ENCODE measurements around the gene PIGZ. TPM values are rescaled to one million over a fixed set of nuclear protein-coding genes. Genes with fewer than 3 reads are reported as not detected.
"Not testable (repeated sequence)": the region's sequence is repeated elsewhere in the genome, so short reads cannot be mapped to it uniquely, and the experiment has no call there.

The PIGZ gene
- polyA plus RNA-seq, 10 donors, result 0.54 to 1.7 (median 1.0) TPM

GRCh38 chr3:196962108-196962929 lies 6.3 kb downstream of the PIGZ start:
- DNase-seq, result no peak

DNA sequence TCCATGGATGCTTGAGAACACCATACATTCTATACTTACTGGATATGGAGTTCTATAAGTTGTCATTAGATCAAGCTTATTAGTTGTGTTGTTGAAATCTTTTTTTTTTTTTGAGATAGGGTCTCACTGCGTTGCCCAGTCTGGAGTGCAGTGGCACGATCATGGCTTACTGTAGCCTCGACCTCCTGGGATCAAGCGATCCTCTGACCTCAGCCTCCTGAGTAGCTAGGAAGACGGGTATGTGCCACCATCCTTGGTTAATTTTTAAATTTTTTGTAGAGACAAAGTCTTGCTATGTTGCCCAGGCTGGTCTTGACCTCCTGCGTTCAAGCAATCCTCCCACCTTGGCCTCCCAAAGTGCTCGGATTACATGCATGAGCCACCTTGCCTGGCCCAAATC lies 13.8 kb downstream of the PIGZ start:
- DNase-seq, result no peak

- no peak for DNase-seq
Measured at GRCh38 chr3:196951371-196951770, 17.3 kb downstream of the PIGZ start.

DNA sequence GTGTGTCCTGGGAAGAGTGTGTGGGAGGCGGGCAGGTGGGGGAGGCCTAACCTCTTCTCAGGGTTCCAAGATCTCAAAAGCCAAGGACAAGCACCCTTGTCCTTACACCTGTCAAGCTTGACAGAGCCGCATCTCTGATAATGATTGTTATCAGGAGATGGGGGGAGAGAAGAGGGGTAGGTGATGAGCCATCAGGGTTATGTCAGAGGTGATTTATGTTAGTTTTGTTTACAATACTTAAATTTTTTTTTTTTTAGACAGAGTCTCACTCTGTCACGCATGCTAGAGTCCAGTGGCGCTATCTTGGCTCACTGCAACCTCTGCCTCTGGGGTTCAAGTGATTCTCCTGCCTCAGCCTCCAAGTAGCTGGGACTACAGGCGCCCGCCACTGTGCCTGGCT lies 18.9 kb downstream of the PIGZ start:
- DNase-seq, result no peak

- DNase-seq, result no peak
Measured at GRCh38 chr3:196949285-196949619, 19.4 kb downstream of the PIGZ start.

DNA sequence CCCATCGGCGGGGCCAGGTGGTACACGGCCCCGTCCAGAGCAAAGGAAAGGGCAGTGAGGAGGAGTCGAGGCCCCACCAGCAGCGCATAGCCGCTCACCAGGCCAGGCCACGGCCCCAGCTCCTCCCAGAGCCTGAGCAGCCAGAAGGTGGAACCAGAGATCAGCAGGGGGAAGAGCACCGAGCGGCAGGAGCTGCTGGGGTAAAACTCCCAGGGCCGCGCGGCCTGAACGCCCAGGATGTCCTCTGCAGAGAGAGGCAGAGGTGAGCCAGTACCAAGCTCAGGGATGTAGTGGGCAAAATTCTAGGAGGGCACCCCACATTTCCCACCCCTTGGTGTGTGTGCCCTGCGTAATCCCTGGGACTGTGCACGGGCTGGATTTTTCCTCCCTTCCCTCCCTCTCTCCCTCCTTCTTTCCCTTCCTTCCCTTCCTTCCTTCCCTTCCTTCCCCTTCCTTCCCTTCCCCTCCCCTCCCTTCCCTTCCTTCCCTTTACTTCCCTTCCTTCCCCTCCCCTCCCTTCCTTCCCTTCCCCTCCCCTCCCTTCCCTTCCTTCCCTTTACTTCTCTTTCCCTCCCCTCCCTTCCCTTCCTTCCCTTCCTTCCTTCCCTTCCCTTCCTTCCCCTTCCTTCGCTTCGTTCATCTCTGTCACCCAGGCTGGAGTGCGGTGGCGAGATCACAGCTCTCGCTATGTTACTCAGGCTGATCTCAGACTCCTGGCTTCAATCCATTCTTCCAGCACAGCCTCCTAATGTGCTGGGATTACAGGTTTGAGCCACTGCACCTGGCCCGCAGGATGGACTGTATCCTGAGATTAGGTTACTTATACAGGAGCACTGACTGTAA lies 20.0 kb downstream of the PIGZ start:
- DNase-seq, result no peak

GRCh38 chr3:196947860-196948441 lies 20.7 kb downstream of the PIGZ start:
- DNase-seq, result no peak

DNA sequence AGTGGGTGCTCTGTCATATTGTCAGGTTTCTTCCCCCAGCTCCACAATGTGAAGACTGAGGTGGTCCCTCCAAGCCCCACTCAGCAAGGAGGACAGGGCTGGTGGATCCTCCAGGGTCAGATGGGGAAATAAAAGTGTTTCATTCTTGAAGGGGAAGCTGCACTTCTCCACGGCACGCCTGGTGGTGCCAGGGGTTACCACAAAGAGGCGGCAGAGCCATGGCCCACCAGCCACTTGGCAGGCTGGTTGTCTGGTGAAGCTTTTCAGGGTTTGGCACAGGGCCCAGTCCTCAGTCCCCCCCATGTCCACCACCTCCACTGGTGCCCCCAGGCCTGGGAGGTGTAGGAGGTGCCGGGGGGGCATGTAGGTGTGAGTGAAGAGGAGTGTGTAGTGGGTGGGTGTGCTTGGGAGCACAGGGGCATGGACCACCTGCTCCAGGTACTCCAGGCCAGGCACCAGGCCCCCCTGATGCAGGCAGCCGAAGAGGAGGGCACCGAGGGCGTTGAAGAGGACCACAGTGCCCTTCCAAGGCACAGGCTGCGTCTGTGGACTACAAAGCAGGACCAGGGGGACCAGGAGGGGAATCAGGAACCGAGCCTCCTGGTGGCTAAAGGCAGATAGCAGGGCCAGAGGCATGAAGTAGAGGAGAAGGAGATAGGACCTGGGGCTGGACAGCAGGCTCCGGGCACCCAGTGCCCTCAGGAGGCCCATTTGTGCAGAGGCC lies 21.3 kb downstream of the PIGZ start:
- no peak for DNase-seq

DNA sequence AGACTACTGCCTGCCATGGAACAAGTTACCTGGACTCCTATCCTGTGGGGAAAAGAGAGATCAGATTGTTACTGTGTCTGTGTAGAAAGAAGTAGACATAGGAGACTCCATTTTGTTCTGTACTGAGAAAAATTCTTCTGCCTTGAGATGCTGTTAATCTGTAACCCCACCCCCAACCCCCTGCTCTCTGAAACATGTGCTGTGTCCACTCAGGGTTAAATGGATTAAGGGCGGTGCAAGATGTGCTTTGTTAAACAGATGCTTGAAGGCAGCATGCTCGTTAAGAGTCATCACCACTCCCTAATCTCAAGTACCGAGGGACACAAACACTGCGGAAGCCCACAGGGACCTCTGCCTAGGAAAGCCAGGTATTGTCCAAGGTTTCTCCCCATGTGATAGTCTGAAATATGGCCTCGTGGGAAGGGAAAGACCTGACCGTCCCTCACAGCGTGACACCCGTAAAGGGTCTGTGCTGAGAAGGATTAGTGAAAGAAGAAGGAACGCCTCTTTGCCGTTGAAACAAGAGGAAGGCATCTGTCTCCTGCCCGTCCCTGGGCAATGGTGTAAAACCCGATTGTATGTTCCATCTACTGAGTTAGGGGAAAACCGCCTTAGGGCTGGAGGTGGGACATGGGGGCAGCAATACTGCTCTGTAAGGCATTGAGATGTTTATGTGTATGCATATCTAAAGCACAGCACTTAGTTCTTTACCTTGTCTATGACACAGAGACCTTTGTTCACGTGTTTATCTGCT lies 24.4 kb downstream of the PIGZ start:
- DNase-seq, result not testable (repeated sequence)

- DNase-seq, result peak in 1 of 3 donors; percentile 7
Measured at GRCh38 chr3:196942915-196943277, 25.7 kb downstream of the PIGZ start.

- peak; percentile 98 to 99 (median 99) for DNase-seq
Measured at GRCh38 chr3:196942226-196942914, 26.3 kb downstream of the PIGZ start, which contains the start of gene NCBP2. Gene NCBP2 (minus strand): TSS chr3:196942528. CDS start chr3:196942503, 25 bp downstream.

GRCh38 chr3:196941729-196942225 lies 26.9 kb downstream of the PIGZ start:
- peak in 1 of 3 donors; percentile 18 for DNase-seq

DNA sequence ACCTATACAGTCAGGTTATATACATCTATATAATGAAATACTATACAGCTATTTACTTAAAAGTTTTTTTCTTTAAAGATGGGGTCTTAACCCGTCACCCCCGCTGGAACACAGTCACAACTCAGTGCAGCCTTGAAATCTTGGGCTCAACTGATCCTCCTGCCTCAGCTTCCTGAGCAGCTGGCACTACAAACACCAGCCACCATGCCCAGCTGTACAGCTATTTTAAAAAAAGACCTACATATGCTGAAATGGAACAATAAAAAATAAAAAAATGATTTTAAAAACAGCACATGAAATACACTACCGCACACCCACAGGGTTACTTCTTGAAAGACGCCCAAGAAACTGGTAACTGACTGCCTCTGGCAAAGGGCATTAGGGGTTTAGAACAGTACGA lies 30.1 kb downstream of the PIGZ start:
- DNase-seq, result no peak

GRCh38 chr3:196938124-196938523 lies 30.5 kb downstream of the PIGZ start:
- no peak for DNase-seq

GRCh38 chr3:196936288-196936687 lies 32.3 kb downstream of the PIGZ start:
- DNase-seq, result no peak

DNA sequence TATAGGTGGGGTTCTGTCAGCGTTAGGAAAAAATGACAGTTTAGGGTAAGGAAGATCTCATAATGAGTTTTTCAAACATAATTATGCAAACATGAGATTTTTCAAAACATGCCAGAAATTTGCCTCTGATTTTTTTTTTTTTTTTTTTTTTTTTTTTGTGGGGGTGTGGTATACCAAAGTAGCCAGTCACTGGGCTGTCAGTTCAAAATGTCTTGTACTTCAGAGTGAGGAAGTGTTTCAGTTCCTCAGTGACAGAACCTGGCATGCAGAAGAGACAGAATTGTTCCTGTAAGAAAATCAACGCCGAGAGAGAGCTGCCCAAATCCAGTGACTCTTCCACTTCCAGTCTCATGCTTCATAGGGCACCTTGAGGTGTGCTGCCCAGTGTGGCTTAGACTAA lies 36.0 kb downstream of the PIGZ start:
- DNase-seq, result no peak

GRCh38 chr3:196931828-196932587 lies 36.6 kb downstream of the PIGZ start:
- no peak for DNase-seq

DNA sequence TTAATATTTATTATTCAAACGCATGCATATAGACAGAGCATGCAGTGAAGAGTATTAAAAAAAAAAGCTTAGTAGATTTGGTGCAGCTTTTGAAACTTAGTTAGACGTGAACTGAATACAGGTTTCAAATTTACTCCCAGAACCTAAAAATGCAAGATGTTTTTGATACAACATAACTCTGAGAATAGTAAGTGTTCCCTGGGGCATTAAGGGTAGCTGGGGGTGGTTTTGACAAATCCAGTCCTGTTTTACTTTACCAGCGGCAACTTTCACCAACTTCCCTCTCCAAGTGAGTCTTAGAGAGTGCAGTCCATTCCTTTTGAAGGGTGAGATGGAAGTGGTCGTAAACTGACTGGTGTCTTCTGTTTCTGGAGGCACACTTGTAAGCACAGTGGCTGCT lies 37.5 kb downstream of the PIGZ start:
- no peak for DNase-seq

Data from muscle of back (tissue), 11 donors.